ENCODE data around the gene BSCL2. TPM values are rescaled to one million over a fixed set of nuclear protein-coding genes. Genes with fewer than 3 reads are reported as not detected.
A peak's percentile ranks its signal among the peaks of the same experiment; 100 is the strongest.

The BSCL2 gene
- total RNA-seq, 1 experiment from 2014 or later, result 82.1 TPM

DNA sequence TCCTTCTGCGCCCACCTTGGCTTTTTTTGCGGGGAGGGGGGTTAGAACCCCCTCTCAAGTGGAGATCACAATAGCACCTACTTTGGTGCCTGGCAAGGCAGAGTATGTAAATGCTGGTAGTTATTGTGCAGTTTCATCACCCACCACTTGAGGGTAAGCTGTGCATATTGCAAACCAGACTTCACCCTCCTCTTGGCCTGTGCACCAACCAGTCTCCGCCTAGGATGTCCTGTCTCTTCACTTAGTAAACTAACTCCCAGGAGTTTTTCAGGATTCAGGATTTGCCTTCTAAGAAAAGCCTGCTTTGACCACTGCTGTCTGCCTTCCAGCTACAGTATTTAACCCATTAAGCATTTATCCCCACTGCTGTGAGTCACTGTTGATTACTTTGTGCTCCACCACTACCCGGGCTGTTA lies 26.4 kb downstream of the BSCL2 start:
- no peaks in the 10 kb centered on the region; the same call in 1 of the 2 replicates for H3K36me3 ChIP-seq (ENCODE audit: control insufficient read depth, insufficient read depth, low read length)
- POLR2A ChIA-PET, result interaction anchor here (0.6 to 0.8 kb wide), 2 partner anchors 10 to 95 kb away, joined by 4 to 6 read pairs; no protein-coding TSS in a partner anchor
- TF ChIP-seq REST (IDR thresholded peaks at IDR 0.05; ENCODE audit: insufficient read depth in 1 of 2, low read depth in 2 of 2, low read length in 1 of 2) (no peak), CTCF (IDR thresholded peaks at IDR 0.05) (peak; percentile 84; the same call in 1 of the 2 replicates)
- intact Hi-C loops (cut with micrococcal nuclease; ENCODE audit: unreplicated experiment) (no loop called here), in situ Hi-C loops (cut with HindIII; ENCODE audit: low pct_unique_long_range_greater_than_20kb, low sequenced_read_pairs) (no loop called here)
- no peaks in the 10 kb centered on the region for H3K27me3 ChIP-seq (ENCODE audit: control insufficient read depth, insufficient read depth, low read length)
- CTCF ChIA-PET, result interaction anchor here (0.6 to 1.4 kb wide), 7 partner anchors 25 to 185 kb away, joined by 3 to 8 read pairs (median 4); partner anchors contain the start of gene ZBTB3
- no peaks in the 10 kb centered on the region for H3K9me3 ChIP-seq (ENCODE audit: control insufficient read depth, insufficient read depth, low read depth, low read length)
- DNase-seq (ENCODE audit: low read depth, low spot score) (no peak), ATAC-seq (peak; percentile 93)
- no TSS peak for BruUV-seq (replicated peaks)
- peak overlapping the region; percentile 42; the same call in 1 of the 2 replicates for H3K27ac ChIP-seq (ENCODE audit: low read length)
- peaks cover 11% of the 10 kb centered on the region for H3K4me1 ChIP-seq (ENCODE audit: control insufficient read depth, insufficient read depth, low read length)
- no peak overlapping the region for H3K4me3 ChIP-seq (ENCODE audit: low read depth in 2 of 2, low read length in 2 of 2)

DNA sequence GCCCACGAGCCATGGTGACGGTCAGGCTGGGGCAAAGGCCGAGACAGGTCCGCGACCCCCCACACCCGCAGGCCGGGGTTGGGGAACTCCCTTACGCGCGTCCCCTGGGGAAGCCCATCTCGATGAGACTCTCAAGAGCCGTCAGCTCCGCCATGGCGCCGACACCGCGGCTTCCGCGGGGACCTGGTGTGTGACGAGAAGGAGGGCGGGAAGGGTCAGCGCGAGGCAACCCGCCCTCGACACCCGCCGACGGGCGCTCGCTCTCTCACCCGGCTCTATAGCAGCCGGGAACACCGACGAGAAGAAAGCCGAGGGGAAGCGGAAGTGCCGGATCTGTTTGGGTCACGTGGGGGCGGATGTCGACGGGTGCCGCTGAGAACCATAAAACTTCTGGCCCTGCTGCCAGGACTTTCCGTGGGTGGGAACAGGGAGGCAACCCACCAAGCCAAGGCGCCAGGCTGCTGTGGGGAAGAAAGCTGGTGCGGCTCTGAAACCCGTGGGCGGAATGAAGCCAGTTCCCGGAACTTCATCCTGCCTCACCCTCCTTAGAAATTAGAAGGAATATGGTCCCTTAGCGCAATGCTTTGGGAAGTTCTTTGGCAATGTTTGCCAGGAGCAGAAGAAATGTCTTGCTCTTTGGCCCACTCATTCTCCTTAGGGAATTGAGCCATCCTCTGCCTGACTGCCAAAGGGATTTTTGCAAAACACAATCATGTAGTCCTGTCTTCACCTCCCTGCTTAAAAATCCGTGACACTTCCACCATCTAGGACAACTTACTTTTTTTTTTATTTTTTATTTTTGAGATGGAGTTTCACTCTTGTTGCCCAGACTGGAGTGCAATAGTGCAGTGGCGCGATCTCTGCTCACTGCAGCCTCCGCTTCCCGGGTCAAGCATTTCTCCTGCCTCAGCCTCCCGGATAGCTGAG lies 28.2 kb downstream of the BSCL2 start, which contains the start of gene UBXN1:
Gene UBXN1, minus strand, starts transcription at position 304 of the 927 bp plus-strand sequence. Its CDS starts 150 bp downstream, at position 154.
- no peak for DNase-seq (ENCODE audit: low read depth, low spot score)
- in situ Hi-C loops (cut with HindIII; ENCODE audit: low pct_unique_long_range_greater_than_20kb, low sequenced_read_pairs), result no loop called here
- POLR2A ChIA-PET, result no interaction called here

More for the DNA sequence above, 28.2 kb downstream of the BSCL2 start, which contains the start of gene UBXN1:
- Histone ChIP-seq H3K4me3 (ENCODE audit: low read depth in 2 of 2, low read length in 2 of 2) (peak within 1 kb of the TSS; percentile 82 to 87), H3K9me3 (ENCODE audit: control insufficient read depth, insufficient read depth, low read depth, low read length) (no peaks in the 10 kb centered on the region), H3K27ac (ENCODE audit: low read length) (peak within 1 kb of the TSS; percentile 82), H3K27me3 (ENCODE audit: control insufficient read depth, insufficient read depth, low read length) (no peaks in the 10 kb centered on the region), H3K36me3 (ENCODE audit: control insufficient read depth, insufficient read depth, low read length) (no peaks in the 10 kb centered on the region; the same call in 1 of the 2 replicates), H3K4me1 (ENCODE audit: control insufficient read depth, insufficient read depth, low read length) (peaks cover 11% of the 10 kb centered on the region)
- BruUV-seq (replicated peaks), result TSS peak; percentile 84
- peak; percentile 90 for ATAC-seq
- CTCF ChIA-PET, result no interaction called here
- intact Hi-C loops (cut with micrococcal nuclease; ENCODE audit: unreplicated experiment), result no loop called here
- TF ChIP-seq CTCF (IDR thresholded peaks at IDR 0.05), result no peak
- peak; percentile 44; the same call in 1 of the 2 replicates for TF ChIP-seq SIN3A (IDR thresholded peaks at IDR 0.05; ENCODE audit: borderline replicate concordance, insufficient read depth, low read depth, low read length)
- TF ChIP-seq POLR2AphosphoS5 (IDR thresholded peaks at IDR 0.05; ENCODE audit: low read depth, low read length), result peak; percentile 80
- peak; percentile 67 for TF ChIP-seq TCF7L2 (IDR thresholded peaks at IDR 0.05; ENCODE audit: low read depth, low read length)
- peak in 1 of 2 experiments; percentile 33; a peak in 1 of 4 replicates for TF ChIP-seq REST (IDR thresholded peaks at IDR 0.05; ENCODE audit: insufficient read depth in 1 of 2, low read depth in 2 of 2, low read length in 1 of 2)

All from Panc1 (cell line).